ENCODE results near the gene U2AF2. TPM values are rescaled to one million over a fixed set of nuclear protein-coding genes. Genes with fewer than 3 reads are reported as not detected.

The U2AF2 gene
- total and polyA plus RNA-seq, 4 donors: 109 to 181 (median 132) TPM

DNA sequence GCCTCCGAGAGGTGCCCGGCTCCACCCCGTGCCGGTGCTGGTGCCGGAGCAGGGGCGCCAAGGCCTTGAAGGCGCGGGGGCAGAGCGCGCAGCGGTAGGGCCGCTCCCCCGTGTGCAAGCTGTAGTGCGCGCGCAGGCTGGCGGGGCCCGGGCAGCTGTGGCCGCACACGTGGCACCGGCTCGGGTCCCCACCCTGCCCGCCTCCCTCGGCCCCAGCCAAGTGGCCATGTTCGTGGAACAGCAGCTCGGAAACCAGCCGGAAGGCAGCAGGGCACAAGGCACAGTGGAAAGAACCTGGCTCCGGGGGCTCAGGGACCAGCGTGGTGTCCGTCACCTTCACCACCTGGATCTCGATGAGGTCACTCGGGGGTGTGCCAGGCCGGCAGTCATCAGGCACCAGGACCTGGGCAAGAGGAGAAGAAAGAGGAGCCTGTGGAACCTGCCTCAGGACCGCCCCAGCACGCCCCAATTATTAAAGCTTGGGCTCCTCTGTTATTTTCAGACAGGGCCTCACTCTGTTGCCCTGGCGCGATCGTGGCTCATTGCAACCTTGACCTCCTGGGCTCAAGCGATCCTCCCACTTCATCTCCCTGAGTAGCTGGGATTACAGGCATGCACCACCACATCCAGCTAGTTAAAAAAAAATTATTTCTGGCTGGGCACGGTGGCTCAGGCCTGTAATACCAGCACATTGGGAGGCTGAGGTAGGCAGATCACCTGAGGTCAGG lies 32.4 kb upstream of the U2AF2 start:
- H3K4me1 ChIP-seq (ENCODE audit: control insufficient read depth in 5 of 5, insufficient read depth in 5 of 5, low read length in 5 of 5): peaks cover 3 to 27% (median 8%) of the 10 kb centered on the region in 5 donors
- no peaks in the 10 kb centered on the region for H3K9me3 ChIP-seq (ENCODE audit: control insufficient read depth in 4 of 4, insufficient read depth in 3 of 4, low read length in 3 of 4)
- no peak overlapping the region for H3K4me3 ChIP-seq
- peaks cover 3 to 22% (median 7%) of the 10 kb centered on the region in 4 donors for H3K36me3 ChIP-seq (ENCODE audit: control insufficient read depth in 4 of 4, insufficient read depth in 4 of 4, low read length in 4 of 4)
- H3K27ac ChIP-seq (ENCODE audit: low read depth in 1 of 2, low read length in 1 of 2): no peak overlapping the region
- ATAC-seq (ENCODE audit: insufficient read depth, low FRiP score) (no peak), DNase-seq (no peak)
- no peaks in the 10 kb centered on the region for H3K27me3 ChIP-seq (ENCODE audit: control insufficient read depth in 3 of 3, insufficient read depth in 3 of 3, low read length in 2 of 3)
- no peak overlapping the region for H3K9ac ChIP-seq (ENCODE audit: insufficient read depth in 1 of 2, low read length in 2 of 2)
- TF ChIP-seq, protein P1, sequence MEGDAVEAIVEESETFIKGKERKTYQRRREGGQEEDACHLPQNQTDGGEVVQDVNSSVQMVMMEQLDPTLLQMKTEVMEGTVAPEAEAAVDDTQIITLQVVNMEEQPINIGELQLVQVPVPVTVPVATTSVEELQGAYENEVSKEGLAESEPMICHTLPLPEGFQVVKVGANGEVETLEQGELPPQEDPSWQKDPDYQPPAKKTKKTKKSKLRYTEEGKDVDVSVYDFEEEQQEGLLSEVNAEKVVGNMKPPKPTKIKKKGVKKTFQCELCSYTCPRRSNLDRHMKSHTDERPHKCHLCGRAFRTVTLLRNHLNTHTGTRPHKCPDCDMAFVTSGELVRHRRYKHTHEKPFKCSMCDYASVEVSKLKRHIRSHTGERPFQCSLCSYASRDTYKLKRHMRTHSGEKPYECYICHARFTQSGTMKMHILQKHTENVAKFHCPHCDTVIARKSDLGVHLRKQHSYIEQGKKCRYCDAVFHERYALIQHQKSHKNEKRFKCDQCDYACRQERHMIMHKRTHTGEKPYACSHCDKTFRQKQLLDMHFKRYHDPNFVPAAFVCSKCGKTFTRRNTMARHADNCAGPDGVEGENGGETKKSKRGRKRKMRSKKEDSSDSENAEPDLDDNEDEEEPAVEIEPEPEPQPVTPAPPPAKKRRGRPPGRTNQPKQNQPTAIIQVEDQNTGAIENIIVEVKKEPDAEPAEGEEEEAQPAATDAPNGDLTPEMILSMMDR (IDR thresholded peaks at IDR 0.05; ENCODE audit: control extremely low read depth, extremely low read depth): no peak
- 96% methylated on average over 39 to 40 of the region's 40 CpGs for WGBS, 2 donors

DNA sequence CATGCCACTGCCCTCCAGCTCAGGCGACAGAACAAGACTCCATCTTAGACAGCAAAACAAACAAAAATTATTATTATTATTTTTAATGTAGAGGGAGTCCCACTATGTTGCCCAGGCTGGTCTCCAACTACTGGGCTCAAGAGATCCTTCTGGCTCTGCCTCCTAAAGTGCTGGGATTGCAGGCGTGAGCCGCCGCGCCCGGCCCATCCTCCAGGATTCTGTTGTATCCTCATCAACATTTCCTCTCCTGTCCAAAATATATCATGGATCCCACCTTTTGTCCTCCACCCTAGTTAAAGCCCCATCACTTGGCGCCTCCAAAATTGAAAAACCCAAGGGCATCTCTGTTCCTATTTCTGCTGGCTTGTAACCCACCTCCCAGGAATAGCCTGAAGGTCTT lies 31.7 kb upstream of the U2AF2 start:
- H3K27me3 ChIP-seq (ENCODE audit: control insufficient read depth in 3 of 3, insufficient read depth in 3 of 3, low read length in 2 of 3): no peaks in the 10 kb centered on the region
- ATAC-seq (ENCODE audit: insufficient read depth, low FRiP score) (no peak), DNase-seq (no peak)
- H3K27ac ChIP-seq (ENCODE audit: low read depth in 1 of 2, low read length in 1 of 2): peak overlapping the region in 1 of 2 donors; percentile 26
- H3K36me3 ChIP-seq (ENCODE audit: control insufficient read depth in 4 of 4, insufficient read depth in 4 of 4, low read length in 4 of 4): peaks cover 3 to 19% (median 4%) of the 10 kb centered on the region in 4 donors
- H3K9ac ChIP-seq (ENCODE audit: insufficient read depth in 1 of 2, low read length in 2 of 2): peak overlapping the region in 1 of 2 donors; percentile 23
- H3K4me1 ChIP-seq (ENCODE audit: control insufficient read depth in 5 of 5, insufficient read depth in 5 of 5, low read length in 5 of 5): peaks cover 3 to 27% (median 8%) of the 10 kb centered on the region in 5 donors
- WGBS, 2 donors: 97 to 98% methylated on average over 7 of the region's 7 CpGs
- TF ChIP-seq, protein P1 (IDR thresholded peaks at IDR 0.05; ENCODE audit: control extremely low read depth, extremely low read depth): no peak
- H3K9me3 ChIP-seq (ENCODE audit: control insufficient read depth in 4 of 4, insufficient read depth in 3 of 4, low read length in 3 of 4): no peaks in the 10 kb centered on the region
- H3K4me3 ChIP-seq: no peak overlapping the region

DNA sequence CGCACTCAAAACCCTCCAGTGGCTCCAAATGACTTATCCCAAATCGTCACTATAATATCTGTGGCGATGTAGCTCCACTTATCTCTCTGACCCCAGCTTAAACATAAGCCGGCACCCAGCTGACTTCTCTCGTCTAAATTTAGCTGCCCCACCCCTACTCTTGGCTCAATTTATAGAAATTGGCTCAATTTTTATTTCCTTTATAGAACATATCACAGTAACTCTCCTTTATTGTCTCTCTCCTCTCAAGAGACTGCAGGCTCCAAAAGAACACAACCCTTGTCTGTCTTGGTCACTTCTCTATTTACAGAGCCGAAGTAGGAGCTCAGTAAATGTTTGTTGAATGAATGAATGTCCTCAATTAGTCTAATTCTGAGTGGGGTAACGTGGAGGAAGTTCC lies 31.3 kb upstream of the U2AF2 start:
- Histone ChIP-seq H3K36me3 (ENCODE audit: control insufficient read depth in 4 of 4, insufficient read depth in 4 of 4, low read length in 4 of 4) (peaks cover 3 to 19% (median 4%) of the 10 kb centered on the region in 4 donors), H3K4me1 (ENCODE audit: control insufficient read depth in 5 of 5, insufficient read depth in 5 of 5, low read length in 5 of 5) (peaks cover 3 to 25% (median 8%) of the 10 kb centered on the region in 5 donors), H3K9ac (ENCODE audit: insufficient read depth in 1 of 2, low read length in 2 of 2) (peak overlapping the region in 1 of 2 donors; percentile 71), H3K27ac (ENCODE audit: low read depth in 1 of 2, low read length in 1 of 2) (peak overlapping the region; percentile 32 to 67), H3K27me3 (ENCODE audit: control insufficient read depth in 3 of 3, insufficient read depth in 3 of 3, low read length in 2 of 3) (no peaks in the 10 kb centered on the region), H3K4me3 (peak overlapping the region; percentile 17), H3K9me3 (ENCODE audit: control insufficient read depth in 4 of 4, insufficient read depth in 3 of 4, low read length in 3 of 4) (no peaks in the 10 kb centered on the region)
- ATAC-seq (ENCODE audit: insufficient read depth, low FRiP score): no peak
- TF ChIP-seq, protein P1 (IDR thresholded peaks at IDR 0.05; ENCODE audit: control extremely low read depth, extremely low read depth): no peak
- 55 to 79% methylated on average over 7 of the region's 7 CpGs for WGBS, 2 donors
- peak in 1 of 3 donors; percentile 10 for DNase-seq
